ENCODE data around the gene DNAI1. TPM values are rescaled to one million over a fixed set of nuclear protein-coding genes. Genes with fewer than 3 reads are reported as not detected.

DNAI1 gene
- total RNA-seq, 1 experiment from 2014 or later, result not detected

- no peak overlapping the region for H3K4me3 ChIP-seq (ENCODE audit: low read length)
- H4K20me1 ChIP-seq (ENCODE audit: low read length), result no peaks in the 10 kb centered on the region
- no peak overlapping the region for H2AFZ ChIP-seq (ENCODE audit: low read length)
- H3K36me3 ChIP-seq (ENCODE audit: low read depth, low read length), result no peaks in the 10 kb centered on the region
- no peaks in the 10 kb centered on the region for H3K4me1 ChIP-seq (ENCODE audit: insufficient read depth, low read length)
- DNase-seq (no peak), ATAC-seq (no peak)
- intact Hi-C loops (cut with micrococcal nuclease), result no loop called here
- no peaks in the 10 kb centered on the region for H3K9me2 ChIP-seq (replicated peaks; ENCODE audit: low read length)
- ChIA-PET CTCF (interaction anchor here (0.7 kb wide), 1 partner anchor 11 kb away, joined by 3 read pairs; no protein-coding TSS in a partner anchor), POLR2A (ENCODE audit: unreplicated experiment) (no interaction called here)
- H3F3A ChIP-seq (ENCODE audit: low read length, unreplicated experiment), result no peaks in the 10 kb centered on the region
- H3K9ac ChIP-seq (ENCODE audit: low read length), result no peak overlapping the region
- no peaks in the 10 kb centered on the region for H3K79me2 ChIP-seq (ENCODE audit: low read length)
- no peaks in the 10 kb centered on the region for H3K9me3 ChIP-seq (ENCODE audit: low read length)
- H3K27me3 ChIP-seq (ENCODE audit: low read length), result no peaks in the 10 kb centered on the region
- BruUV-seq (replicated peaks), result no TSS peak
- TF ChIP-seq EZH2 (IDR thresholded peaks at IDR 0.05; ENCODE audit: low read length, unreplicated experiment) (no peak), EZH2phosphoT487 (IDR thresholded peaks at IDR 0.05; ENCODE audit: borderline replicate concordance, low read length) (no peak), CTCF (conservative IDR thresholded peaks at IDR 0.05; ENCODE audit: low read depth, low read length) (no peak)
- no peak overlapping the region for H3K4me2 ChIP-seq (ENCODE audit: low read length)
- H3K27ac ChIP-seq (ENCODE audit: low read length), result no peak overlapping the region
These were observed 38.7 kb upstream of the DNAI1 start for GRCh38 chr9:34419716-34420504.

- CTCF ChIA-PET, result no interaction called here
- H3F3A ChIP-seq (ENCODE audit: low read length, unreplicated experiment), result no peaks in the 10 kb centered on the region
- ATAC-seq, result no peak
- no peak overlapping the region for H3K4me3 ChIP-seq (ENCODE audit: low read length)
- H2AFZ ChIP-seq (ENCODE audit: low read length), result no peak overlapping the region
- TF ChIP-seq EZH2phosphoT487 (IDR thresholded peaks at IDR 0.05; ENCODE audit: borderline replicate concordance, low read length) (no peak), CTCF (conservative IDR thresholded peaks at IDR 0.05; ENCODE audit: low read depth, low read length) (no peak), EZH2 (IDR thresholded peaks at IDR 0.05; ENCODE audit: low read length, unreplicated experiment) (no peak)
- H3K36me3 ChIP-seq (ENCODE audit: low read depth, low read length), result no peaks in the 10 kb centered on the region
- BruUV-seq (replicated peaks), result no TSS peak
- no peaks in the 10 kb centered on the region for H3K9me3 ChIP-seq (ENCODE audit: low read length)
- no peak overlapping the region for H3K9ac ChIP-seq (ENCODE audit: low read length)
- 0 out of 2 replicates have a peak, but pooled peaks cover 4% of the 10 kb centered on the region for H4K20me1 ChIP-seq (ENCODE audit: low read length)
- H3K9me2 ChIP-seq (replicated peaks; ENCODE audit: low read length), result no peaks in the 10 kb centered on the region
- POLR2A ChIA-PET (ENCODE audit: unreplicated experiment), result no interaction called here
- H3K4me1 ChIP-seq (ENCODE audit: insufficient read depth, low read length), result no peaks in the 10 kb centered on the region
- H3K27ac ChIP-seq (ENCODE audit: low read length), result no peak overlapping the region
- H3K27me3 ChIP-seq (ENCODE audit: low read length), result no peaks in the 10 kb centered on the region
- intact Hi-C loops (cut with micrococcal nuclease), result no loop called here
- H3K79me2 ChIP-seq (ENCODE audit: low read length), result no peaks in the 10 kb centered on the region
- H3K4me2 ChIP-seq (ENCODE audit: low read length), result no peak overlapping the region
- DNase-seq, result no peak
These were observed 32.1 kb upstream of the DNAI1 start for GRCh38 chr9:34426347-34427074.

All from PC-3 (cell line).